GM12865 (cell line): ENCODE measurements around the gene MYBPC2.
A peak's percentile ranks its signal among the peaks of the same experiment; 100 is the strongest.

Experiments
- DNase-seq: peaks from one replicate; pipeline ENCODE4 v3.0.0; 2010; ENCODE audit warnings: low read depth
- H3K4me3 ChIP-seq: 2 replicates; pipeline ENCODE4 v1.5.1; 2011; ENCODE audit warnings: mild to moderate bottlenecking, low read depth, low read length, control low read depth
- TF ChIP-seq, protein P1 (sequence below): IDR thresholded peaks from 2 replicates; pipeline ENCODE4 v1.5.1; 2011; ENCODE audit warnings: low read length, control low read depth, low read depth, inconsistent platforms; ENCODE audit not compliant: insufficient read depth; ENCODE audit errors: missing control alignments

MYBPC2 gene

DNA sequence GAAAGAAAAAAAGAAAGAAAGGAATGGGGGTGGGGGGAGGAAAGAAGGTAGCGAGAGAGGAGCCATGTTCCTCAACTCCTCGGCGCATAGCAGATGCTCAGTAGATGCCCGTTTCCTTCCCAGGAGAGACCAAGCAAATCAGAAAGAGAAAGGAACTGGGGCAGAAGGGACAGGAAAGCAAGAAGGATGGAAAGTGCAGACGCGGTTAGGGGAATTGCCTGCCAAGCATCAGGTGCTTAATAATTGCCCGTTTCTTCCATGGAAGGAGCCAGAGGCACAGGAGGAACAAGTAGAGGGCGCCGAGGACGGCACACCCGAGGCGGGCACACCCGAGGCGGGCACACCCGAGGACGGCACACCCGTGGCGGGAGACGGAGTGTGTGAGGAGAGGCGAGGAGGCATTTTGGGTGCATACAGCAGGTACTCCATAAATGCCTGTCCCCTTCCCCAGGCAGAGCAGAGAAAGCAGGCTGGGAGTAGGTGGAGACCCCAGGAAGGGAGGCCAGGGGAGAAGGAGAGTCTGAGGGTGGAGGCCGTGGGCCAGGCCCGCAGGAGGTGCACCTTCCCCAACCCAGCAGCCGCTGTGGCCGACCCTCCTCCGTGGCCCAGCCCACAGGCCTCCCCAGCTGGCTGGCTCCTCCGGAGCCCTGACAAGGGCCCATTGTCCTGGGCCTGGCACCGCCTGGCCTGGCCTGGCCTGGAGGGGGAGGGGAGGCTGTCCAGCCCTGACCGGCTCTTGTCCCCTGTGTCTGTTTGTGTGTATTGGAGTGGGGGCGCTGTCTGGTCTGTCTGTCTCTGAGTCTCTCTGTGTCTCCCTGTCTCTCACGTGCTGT lies 63.7 kb downstream of the MYBPC2 start:
- no peak overlapping the region for H3K4me3 ChIP-seq
- TF ChIP-seq, protein P1, sequence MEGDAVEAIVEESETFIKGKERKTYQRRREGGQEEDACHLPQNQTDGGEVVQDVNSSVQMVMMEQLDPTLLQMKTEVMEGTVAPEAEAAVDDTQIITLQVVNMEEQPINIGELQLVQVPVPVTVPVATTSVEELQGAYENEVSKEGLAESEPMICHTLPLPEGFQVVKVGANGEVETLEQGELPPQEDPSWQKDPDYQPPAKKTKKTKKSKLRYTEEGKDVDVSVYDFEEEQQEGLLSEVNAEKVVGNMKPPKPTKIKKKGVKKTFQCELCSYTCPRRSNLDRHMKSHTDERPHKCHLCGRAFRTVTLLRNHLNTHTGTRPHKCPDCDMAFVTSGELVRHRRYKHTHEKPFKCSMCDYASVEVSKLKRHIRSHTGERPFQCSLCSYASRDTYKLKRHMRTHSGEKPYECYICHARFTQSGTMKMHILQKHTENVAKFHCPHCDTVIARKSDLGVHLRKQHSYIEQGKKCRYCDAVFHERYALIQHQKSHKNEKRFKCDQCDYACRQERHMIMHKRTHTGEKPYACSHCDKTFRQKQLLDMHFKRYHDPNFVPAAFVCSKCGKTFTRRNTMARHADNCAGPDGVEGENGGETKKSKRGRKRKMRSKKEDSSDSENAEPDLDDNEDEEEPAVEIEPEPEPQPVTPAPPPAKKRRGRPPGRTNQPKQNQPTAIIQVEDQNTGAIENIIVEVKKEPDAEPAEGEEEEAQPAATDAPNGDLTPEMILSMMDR, result no peak
- no peak for DNase-seq

DNA sequence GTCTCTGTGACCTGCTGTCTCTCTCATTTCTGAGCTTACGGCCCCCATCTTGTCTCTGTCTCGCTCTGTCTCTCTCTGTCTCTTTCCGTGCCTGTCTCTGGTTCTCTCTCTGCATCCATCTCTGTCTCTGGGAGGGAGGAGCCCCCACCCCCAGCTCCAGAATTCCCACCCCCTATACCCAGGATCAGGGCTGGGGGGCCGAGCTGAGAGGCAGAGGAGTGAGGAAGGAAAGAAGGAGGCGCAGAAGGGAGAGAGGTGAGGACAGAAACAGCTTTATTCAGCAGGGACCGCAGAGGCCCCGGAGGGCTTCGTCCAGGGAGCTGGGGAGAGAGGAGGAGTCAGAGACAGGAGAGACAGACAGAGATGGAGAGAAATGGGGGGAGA lies 64.3 kb downstream of the MYBPC2 start:
- no peak overlapping the region for H3K4me3 ChIP-seq
- no peak for DNase-seq
- TF ChIP-seq, protein P1, result no peak

- DNase-seq, result no peak
- no peak overlapping the region for H3K4me3 ChIP-seq
- TF ChIP-seq, protein P1, result no peak
Observed at GRCh38 chr19:50498219-50499056, 65.7 kb downstream of the MYBPC2 start.

DNA sequence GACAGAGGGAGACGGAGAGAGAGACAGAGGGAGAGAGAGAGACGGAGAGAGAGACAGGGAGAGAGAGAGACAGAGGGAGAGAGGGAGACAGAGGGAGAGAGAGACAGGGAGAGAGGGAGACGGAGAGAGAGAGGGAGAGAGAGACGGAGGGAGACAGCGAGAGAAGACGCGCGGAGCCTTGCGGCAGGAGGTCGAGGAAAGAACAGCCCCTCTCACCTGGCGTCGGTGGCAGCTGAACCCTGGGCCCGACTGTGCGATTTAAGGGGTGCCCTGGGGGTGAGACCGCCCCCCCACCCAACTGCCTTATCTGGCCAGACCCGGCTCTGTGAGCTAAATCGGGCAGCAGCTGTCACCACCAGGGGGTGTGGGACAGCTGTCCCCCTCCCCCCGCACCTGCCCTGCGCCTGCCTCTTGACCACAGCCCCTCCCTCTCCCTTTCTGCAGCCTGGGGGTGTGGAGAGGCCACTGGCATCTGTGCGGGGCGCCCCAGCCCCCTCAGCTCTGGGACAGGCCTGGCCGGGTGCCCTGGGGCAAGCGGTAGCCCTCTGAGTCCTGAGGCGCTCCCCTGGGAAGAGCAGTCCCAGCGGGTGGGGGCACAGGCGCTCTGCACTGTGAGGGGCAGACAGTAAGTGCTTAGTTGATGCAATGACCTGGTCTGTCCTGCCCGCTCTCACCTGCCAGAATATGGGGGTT lies 67.5 kb downstream of the MYBPC2 start:
- TF ChIP-seq, protein P1, result peak; percentile 21
- peak; percentile 38 for DNase-seq
- no peak overlapping the region for H3K4me3 ChIP-seq

DNA sequence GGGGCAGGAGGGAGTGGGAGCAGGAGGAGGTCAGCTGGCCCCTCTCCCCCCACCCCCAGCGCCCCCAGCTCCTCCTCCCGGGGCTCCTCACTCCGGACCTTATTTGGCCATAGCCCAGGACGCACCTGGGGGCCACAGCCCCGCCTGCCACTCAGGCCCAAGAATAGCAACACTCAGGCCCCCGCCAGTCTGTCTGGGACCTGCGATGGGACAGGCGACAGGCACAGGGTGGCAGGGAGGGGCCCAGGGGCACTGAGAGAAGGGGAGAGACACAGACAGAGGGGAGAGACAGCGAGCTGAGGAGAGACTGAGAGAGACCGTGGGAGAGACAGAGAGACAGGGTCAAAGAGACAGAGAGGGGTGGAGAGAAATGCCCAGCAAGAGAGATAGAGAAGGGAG lies 68.1 kb downstream of the MYBPC2 start:
- no peak overlapping the region for H3K4me3 ChIP-seq
- TF ChIP-seq, protein P1, result no peak
- DNase-seq, result no peak

DNA sequence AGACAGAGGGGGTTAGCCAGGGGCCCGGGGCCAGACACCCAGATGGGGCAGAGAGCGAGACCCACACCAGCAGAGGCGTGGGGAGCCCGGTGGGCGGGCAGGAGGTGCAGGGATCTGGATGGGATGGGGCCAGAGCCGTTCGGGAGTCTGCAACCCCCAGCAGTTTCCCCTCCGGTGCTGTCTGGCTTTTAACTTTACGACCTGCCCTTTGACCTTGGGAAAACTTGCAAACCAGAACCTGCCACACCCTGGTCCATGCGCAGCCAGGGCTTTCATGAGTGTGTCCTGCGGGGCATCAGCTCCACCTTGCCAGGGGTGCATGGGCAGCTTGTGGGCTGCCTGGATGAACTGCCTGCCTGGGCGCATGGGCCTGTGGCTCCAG lies 68.5 kb downstream of the MYBPC2 start:
- TF ChIP-seq, protein P1, result no peak
- no peak for DNase-seq
- H3K4me3 ChIP-seq, result no peak overlapping the region
